HepG2 (cell line): ENCODE measurements around the gene GLIS2. TPM values are rescaled to one million over a fixed set of nuclear protein-coding genes. Genes with fewer than 3 reads are reported as not detected.

Experiments used
- BORCS8-MEF2B ChIP-seq: sonication (generic); formaldehyde crosslinking; IDR thresholded peaks from 2 replicates; pipeline ENCODE4 v1.8.0; 2022; ENCODE audit warnings: mild to moderate bottlenecking, missing genetic modification reagents
- EZH2 ChIP-seq: conservative IDR thresholded peaks from 2 replicates; pipeline ENCODE4 v1.6.1; 2012; ENCODE audit warnings: mild to moderate bottlenecking, low read depth, low read length, moderate library complexity
- FOXM1 ChIP-seq: sonication (generic); formaldehyde crosslinking; IDR thresholded peaks from 2 replicates; pipeline ENCODE4 v1.5.0; 2020; ENCODE audit warnings: missing genetic modification reagents
- HOXD1 ChIP-seq: sonication (generic); formaldehyde crosslinking; IDR thresholded peaks from 2 replicates; pipeline ENCODE4 v1.5.0; 2020; ENCODE audit warnings: missing genetic modification reagents
- IKZF1 ChIP-seq: fragments of 450-650 bp; IDR thresholded peaks from 2 replicates; pipeline ENCODE4 v1.7.1; 2016
- KDM2A ChIP-seq: sonication (generic); formaldehyde crosslinking; IDR thresholded peaks from 2 replicates; pipeline ENCODE4 v1.4.0; 2020; ENCODE audit warnings: low read depth, missing genetic modification reagents, borderline replicate concordance
- MED1 ChIP-seq: sonication (generic); formaldehyde crosslinking; IDR thresholded peaks from 2 replicates; pipeline ENCODE4 v1.4.0; 2020; ENCODE audit warnings: missing genetic modification reagents
- ONECUT2 ChIP-seq: sonication (generic); formaldehyde crosslinking; IDR thresholded peaks from 2 replicates; pipeline ENCODE4 v1.4.0; 2020; ENCODE audit warnings: missing genetic modification reagents
- RARG ChIP-seq: sonication (generic); formaldehyde crosslinking; IDR thresholded peaks from 2 replicates; pipeline ENCODE4 v1.4.0; 2020; ENCODE audit warnings: low read depth, mild to moderate bottlenecking, missing genetic modification reagents
- RFXAP ChIP-seq: sonication (generic); formaldehyde crosslinking; IDR thresholded peaks from 2 replicates; pipeline ENCODE4 v1.4.0; 2020; ENCODE audit warnings: missing genetic modification reagents, borderline replicate concordance
- TEAD3 ChIP-seq: optimal IDR thresholded peaks from 2 replicates; pipeline ENCODE3; 2016; ENCODE audit warnings: borderline replicate concordance
- YEATS2 ChIP-seq: sonication (generic); formaldehyde crosslinking; IDR thresholded peaks from 2 replicates; pipeline ENCODE4 v1.4.0; 2020; ENCODE audit warnings: missing genetic modification reagents, borderline replicate concordance
- polyA plus RNA-seq, 8 experiments: library from polyadenylated mRNA; depleted of rRNA in 3 of 8; stranded (reverse) in 7 of 8; unstranded in 1 of 8; fragments of >200 nt; fragmentation: Illumina TruSeq in 4 of 8; extraction: Trizol in 4 of 8; gene quantifications; 2 replicates each; pipeline versions ENCODE4 v1.2.1 to v1.2.3, GENCODE V29; 2011 to 2016; ENCODE audit warnings: low read depth in 4 of 8, missing spikeins in 1 of 8, mixed read lengths in 1 of 8; ENCODE audit not compliant: insufficient read depth in 1 of 8
- total RNA-seq, 5 experiments: library from RNA; depleted of rRNA; stranded (reverse); fragments of >200 nt; fragmentation: Illumina TruSeq; extraction: Trizol; gene quantifications; 2 replicates each; pipeline ENCODE4 v1.2.3, GENCODE V29; 2016; ENCODE audit warnings: low read depth in 1 of 5
- TF ChIP-seq, protein P1 (sequence below): sonication (generic); formaldehyde crosslinking; IDR thresholded peaks from 2 replicates; pipeline ENCODE4 v1.4.0; 2020; ENCODE audit warnings: missing genetic modification reagents
- TF ChIP-seq, protein P2 (sequence below): sonication (generic); formaldehyde crosslinking; IDR thresholded peaks from 2 replicates; pipeline ENCODE4 v1.5.0; 2020; ENCODE audit warnings: missing genetic modification reagents, mild to moderate bottlenecking, borderline replicate concordance
- TF ChIP-seq, protein P3 (sequence below): sonication (generic); formaldehyde crosslinking; IDR thresholded peaks from 2 replicates; pipeline ENCODE4 v1.5.0; 2020; ENCODE audit warnings: missing genetic modification reagents
- TF ChIP-seq, protein P4 (sequence below): sonication (generic); formaldehyde crosslinking; IDR thresholded peaks from 2 replicates; pipeline ENCODE4 v1.4.0; 2020; ENCODE audit warnings: missing genetic modification reagents, low read depth, mild to moderate bottlenecking, borderline replicate concordance
- TF ChIP-seq, protein P5 (sequence below): sonication (generic); formaldehyde crosslinking; conservative IDR thresholded peaks from 2 replicates; pipeline ENCODE4 v1.4.0; 2020; ENCODE audit warnings: mild to moderate bottlenecking, missing genetic modification reagents, moderate library complexity

Gene GLIS2
- total and polyA plus RNA-seq, 2 of the 13 experiments (the other 11 are each of a cell fraction or from before 2014, with no cell fraction given) = 0.28 to 0.29 TPM

DNA sequence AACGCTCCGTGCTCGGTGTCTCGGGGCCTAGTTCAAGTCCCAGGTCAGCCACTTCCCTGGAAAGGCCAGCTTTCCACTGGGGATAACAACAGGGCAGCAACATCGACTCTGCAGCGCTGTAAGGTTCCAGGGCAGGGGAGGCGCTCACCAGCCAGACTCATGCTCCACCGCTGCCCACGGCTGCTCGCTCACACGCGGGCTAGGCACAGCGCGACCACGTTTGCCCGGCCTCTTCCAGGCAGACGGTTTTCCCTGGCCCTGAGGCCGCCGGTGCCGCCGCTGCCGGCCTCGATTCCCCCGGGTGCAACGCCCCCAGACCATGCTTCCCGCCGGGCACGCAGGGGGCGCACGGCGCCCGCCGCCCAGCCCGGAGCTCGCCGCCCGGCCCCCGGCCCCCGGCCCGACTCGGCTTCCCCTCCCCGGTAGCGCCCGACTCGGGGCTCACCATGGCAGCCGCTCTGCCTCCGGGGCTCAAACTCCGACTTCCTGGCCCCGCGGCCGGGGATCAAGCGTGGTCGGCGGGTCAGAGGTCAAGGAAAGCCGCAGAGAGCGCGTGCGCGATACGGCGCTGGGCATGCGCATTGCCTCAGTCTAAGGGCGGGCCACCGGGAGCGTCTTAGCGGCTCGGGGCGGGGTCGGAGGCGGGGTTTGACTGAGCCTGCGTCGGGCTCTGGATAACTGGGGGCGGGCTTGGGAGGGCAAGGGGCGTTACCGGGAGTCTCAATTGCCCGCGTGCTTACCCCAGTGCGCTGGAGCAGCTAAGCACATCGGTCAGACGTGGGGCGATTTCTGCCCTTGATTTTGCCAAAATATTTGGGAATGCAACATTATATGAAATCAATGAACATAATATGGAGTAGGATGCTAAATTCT, 35.2 kb downstream of the GLIS2 start, which contains the start of gene PAM16 (continued):
- TF ChIP-seq, protein P1, sequence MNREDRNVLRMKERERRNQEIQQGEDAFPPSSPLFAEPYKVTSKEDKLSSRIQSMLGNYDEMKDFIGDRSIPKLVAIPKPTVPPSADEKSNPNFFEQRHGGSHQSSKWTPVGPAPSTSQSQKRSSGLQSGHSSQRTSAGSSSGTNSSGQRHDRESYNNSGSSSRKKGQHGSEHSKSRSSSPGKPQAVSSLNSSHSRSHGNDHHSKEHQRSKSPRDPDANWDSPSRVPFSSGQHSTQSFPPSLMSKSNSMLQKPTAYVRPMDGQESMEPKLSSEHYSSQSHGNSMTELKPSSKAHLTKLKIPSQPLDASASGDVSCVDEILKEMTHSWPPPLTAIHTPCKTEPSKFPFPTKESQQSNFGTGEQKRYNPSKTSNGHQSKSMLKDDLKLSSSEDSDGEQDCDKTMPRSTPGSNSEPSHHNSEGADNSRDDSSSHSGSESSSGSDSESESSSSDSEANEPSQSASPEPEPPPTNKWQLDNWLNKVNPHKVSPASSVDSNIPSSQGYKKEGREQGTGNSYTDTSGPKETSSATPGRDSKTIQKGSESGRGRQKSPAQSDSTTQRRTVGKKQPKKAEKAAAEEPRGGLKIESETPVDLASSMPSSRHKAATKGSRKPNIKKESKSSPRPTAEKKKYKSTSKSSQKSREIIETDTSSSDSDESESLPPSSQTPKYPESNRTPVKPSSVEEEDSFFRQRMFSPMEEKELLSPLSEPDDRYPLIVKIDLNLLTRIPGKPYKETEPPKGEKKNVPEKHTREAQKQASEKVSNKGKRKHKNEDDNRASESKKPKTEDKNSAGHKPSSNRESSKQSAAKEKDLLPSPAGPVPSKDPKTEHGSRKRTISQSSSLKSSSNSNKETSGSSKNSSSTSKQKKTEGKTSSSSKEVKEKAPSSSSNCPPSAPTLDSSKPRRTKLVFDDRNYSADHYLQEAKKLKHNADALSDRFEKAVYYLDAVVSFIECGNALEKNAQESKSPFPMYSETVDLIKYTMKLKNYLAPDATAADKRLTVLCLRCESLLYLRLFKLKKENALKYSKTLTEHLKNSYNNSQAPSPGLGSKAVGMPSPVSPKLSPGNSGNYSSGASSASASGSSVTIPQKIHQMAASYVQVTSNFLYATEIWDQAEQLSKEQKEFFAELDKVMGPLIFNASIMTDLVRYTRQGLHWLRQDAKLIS (CRISPR knock-in tag) = no peak
- TF ChIP-seq TEAD3 (CRISPR knock-in tag) (no peak), RARG (CRISPR knock-in tag) (no peak), YEATS2 (CRISPR knock-in tag) (no peak), MED1 (CRISPR knock-in tag) (peak; percentile 11; the same call in 1 of the 2 replicates), RFXAP (CRISPR knock-in tag) (no peak), FOXM1 (no peak), EZH2 (no peak), BORCS8-MEF2B (0 out of 2 replicates have a peak, but pooled peaks have one; percentile 14), ONECUT2 (CRISPR knock-in tag) (no peak), IKZF1 (no peak), HOXD1 (no peak), KDM2A (CRISPR knock-in tag) (peak; percentile 79; the same call in 1 of the 2 replicates)
- TF ChIP-seq, protein P2, sequence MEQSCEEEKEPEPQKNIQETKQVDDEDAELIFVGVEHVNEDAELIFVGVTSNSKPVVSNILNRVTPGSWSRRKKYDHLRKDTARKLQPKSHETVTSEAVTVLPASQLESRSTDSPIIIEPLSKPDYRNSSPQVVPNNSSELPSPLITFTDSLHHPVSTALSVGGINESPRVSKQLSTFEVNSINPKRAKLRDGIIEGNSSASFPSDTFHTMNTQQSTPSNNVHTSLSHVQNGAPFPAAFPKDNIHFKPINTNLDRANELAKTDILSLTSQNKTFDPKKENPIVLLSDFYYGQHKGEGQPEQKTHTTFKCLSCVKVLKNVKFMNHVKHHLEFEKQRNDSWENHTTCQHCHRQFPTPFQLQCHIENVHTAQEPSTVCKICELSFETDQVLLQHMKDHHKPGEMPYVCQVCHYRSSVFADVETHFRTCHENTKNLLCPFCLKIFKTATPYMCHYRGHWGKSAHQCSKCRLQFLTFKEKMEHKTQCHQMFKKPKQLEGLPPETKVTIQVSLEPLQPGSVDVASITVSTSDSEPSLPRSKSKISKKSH (CRISPR knock-in tag) = peak; percentile 74
- TF ChIP-seq, protein P3, sequence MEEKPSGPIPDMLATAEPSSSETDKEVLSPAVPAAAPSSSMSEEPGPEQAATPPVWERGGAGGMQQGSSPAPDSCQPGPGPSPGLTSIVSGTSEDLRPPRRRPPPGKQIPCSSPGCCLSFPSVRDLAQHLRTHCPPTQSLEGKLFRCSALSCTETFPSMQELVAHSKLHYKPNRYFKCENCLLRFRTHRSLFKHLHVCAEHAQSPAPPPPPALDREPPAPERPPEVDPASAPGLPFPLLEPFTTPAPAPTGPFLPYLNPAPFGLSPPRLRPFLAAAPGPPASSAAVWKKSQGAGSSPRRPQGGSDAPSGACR (CRISPR knock-in tag) = peak; percentile 71; the same call in 1 of the 2 replicates
- TF ChIP-seq, protein P4, sequence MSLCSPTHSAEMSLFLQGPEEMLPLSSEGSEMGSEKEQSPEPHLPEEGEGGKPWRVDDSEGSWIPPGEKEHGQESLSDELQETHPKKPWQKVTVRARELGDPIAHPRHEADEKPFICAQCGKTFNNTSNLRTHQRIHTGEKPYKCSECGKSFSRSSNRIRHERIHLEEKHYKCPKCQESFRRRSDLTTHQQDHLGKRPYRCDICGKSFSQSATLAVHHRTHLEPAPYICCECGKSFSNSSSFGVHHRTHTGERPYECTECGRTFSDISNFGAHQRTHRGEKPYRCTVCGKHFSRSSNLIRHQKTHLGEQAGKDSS (CRISPR knock-in tag) = peak; percentile 52; the same call in 1 of the 2 replicates
- TF ChIP-seq, protein P5, sequence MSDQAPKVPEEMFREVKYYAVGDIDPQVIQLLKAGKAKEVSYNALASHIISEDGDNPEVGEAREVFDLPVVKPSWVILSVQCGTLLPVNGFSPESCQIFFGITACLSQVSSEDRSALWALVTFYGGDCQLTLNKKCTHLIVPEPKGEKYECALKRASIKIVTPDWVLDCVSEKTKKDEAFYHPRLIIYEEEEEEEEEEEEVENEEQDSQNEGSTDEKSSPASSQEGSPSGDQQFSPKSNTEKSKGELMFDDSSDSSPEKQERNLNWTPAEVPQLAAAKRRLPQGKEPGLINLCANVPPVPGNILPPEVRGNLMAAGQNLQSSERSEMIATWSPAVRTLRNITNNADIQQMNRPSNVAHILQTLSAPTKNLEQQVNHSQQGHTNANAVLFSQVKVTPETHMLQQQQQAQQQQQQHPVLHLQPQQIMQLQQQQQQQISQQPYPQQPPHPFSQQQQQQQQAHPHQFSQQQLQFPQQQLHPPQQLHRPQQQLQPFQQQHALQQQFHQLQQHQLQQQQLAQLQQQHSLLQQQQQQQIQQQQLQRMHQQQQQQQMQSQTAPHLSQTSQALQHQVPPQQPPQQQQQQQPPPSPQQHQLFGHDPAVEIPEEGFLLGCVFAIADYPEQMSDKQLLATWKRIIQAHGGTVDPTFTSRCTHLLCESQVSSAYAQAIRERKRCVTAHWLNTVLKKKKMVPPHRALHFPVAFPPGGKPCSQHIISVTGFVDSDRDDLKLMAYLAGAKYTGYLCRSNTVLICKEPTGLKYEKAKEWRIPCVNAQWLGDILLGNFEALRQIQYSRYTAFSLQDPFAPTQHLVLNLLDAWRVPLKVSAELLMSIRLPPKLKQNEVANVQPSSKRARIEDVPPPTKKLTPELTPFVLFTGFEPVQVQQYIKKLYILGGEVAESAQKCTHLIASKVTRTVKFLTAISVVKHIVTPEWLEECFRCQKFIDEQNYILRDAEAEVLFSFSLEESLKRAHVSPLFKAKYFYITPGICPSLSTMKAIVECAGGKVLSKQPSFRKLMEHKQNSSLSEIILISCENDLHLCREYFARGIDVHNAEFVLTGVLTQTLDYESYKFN (CRISPR knock-in tag) = peak; percentile 55; the same call in 1 of the 2 replicates
